RWPE2 (cell line): ENCODE data around the gene TECTA.

Experiments used
- ATAC-seq: fragments of 200-7000 bp; cut with Tn5 transposase; 3 replicates; pipeline ENCODE4 v1.9.1; 2021; ENCODE audit warnings: low read depth
- DNase-seq: peaks from one replicate; pipeline ENCODE4 v3.0.0-alpha.2; 2020; ENCODE audit warnings: low spot score
- H3K27ac ChIP-seq: fragments of 450-650 bp; 2 replicates; pipeline ENCODE4 v1.5.1; 2017; ENCODE audit warnings: mild to moderate bottlenecking; ENCODE audit not compliant: poor library complexity, severe bottlenecking
- H3K27me3 ChIP-seq: fragments of 250-450 bp; sonication (Bioruptor Pico); 2 replicates; pipeline ENCODE4 v1.5.1; 2021; ENCODE audit warnings: mild to moderate bottlenecking, moderate library complexity; ENCODE audit not compliant: insufficient read depth, poor library complexity, severe bottlenecking
- H3K36me3 ChIP-seq: fragments of 250-450 bp; sonication (Bioruptor Pico); 2 replicates; pipeline ENCODE4 v1.5.1; 2020; ENCODE audit warnings: low read depth, mild to moderate bottlenecking, moderate library complexity
- H3K4me1 ChIP-seq: fragments of 250-450 bp; sonication (Bioruptor Pico); 2 replicates; pipeline ENCODE4 v1.5.1; 2021; ENCODE audit warnings: mild to moderate bottlenecking, moderate library complexity; ENCODE audit not compliant: insufficient read depth, poor library complexity, severe bottlenecking
- H3K4me3 ChIP-seq: fragments of 250-450 bp; sonication (Bioruptor Pico); 2 replicates; pipeline ENCODE4 v1.5.1; 2021; ENCODE audit warnings: mild to moderate bottlenecking, moderate library complexity; ENCODE audit not compliant: severe bottlenecking
- H3K9me3 ChIP-seq: fragments of 250-450 bp; sonication (Bioruptor Pico); 2 replicates; pipeline ENCODE4 v1.5.1; 2021; ENCODE audit warnings: mild to moderate bottlenecking, moderate library complexity; ENCODE audit not compliant: severe bottlenecking
- TF ChIP-seq, protein P1 (sequence below): fragments of 450-650 bp; IDR thresholded peaks from one replicate; pipeline ENCODE4 v1.5.1; 2017; ENCODE audit warnings: mild to moderate bottlenecking, moderate library complexity; ENCODE audit not compliant: poor library complexity, severe bottlenecking

TECTA gene, protein sequence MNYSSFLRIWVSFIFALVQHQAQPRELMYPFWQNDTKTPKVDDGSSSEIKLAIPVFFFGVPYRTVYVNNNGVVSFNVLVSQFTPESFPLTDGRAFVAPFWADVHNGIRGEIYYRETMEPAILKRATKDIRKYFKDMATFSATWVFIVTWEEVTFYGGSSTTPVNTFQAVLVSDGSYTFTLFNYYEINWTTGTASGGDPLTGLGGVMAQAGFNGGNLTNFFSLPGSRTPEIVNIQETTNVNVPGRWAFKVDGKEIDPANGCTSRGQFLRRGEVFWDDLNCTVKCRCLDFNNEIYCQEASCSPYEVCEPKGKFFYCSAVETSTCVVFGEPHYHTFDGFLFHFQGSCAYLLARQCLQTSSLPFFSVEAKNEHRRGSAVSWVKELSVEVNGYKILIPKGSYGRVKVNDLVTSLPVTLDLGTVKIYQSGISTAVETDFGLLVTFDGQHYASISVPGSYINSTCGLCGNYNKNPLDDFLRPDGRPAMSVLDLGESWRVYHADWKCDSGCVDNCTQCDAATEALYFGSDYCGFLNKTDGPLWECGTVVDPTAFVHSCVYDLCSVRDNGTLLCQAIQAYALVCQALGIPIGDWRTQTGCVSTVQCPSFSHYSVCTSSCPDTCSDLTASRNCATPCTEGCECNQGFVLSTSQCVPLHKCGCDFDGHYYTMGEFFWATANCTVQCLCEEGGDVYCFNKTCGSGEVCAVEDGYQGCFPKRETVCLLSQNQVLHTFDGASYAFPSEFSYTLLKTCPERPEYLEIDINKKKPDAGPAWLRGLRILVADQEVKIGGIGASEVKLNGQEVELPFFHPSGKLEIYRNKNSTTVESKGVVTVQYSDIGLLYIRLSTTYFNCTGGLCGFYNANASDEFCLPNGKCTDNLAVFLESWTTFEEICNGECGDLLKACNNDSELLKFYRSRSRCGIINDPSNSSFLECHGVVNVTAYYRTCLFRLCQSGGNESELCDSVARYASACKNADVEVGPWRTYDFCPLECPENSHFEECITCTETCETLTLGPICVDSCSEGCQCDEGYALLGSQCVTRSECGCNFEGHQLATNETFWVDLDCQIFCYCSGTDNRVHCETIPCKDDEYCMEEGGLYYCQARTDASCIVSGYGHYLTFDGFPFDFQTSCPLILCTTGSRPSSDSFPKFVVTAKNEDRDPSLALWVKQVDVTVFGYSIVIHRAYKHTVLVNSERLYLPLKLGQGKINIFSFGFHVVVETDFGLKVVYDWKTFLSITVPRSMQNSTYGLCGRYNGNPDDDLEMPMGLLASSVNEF (N-terminal part only)

DNA sequence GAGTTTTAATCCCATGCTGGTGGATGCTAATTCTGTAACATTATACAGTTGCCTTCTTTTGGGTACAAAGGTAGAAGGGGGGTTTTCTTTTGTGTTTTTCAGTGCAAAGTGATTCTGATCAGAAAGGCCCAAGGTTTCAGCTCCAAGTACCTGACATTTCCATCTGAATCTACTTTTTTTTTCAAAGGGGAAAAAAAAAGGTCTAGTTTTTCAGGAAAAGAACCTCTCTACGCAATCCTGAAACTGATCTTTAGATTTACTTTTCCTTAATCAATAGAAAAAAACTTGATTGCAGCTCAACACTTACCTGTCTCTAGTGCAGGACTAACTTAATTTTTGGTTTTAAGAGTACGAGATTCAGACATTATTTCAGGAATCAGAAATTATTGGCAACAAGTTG, at the start of gene TECTA:
TSS of gene TECTA (plus strand) at position 301 of the 400 bp plus-strand sequence. CDS start 1,423 bp downstream, outside the sequence.
- Histone ChIP-seq H3K9me3 (no peaks in the 10 kb centered on the region), H3K27me3 (peaks cover 14% of the 10 kb centered on the region), H3K27ac (no peak within 1 kb of the TSS), H3K36me3 (no peaks in the 10 kb centered on the region), H3K4me3 (no peak within 1 kb of the TSS), H3K4me1 (no peaks in the 10 kb centered on the region)
- DNase-seq (no peak), ATAC-seq (no peak)
- TF ChIP-seq, protein P1, sequence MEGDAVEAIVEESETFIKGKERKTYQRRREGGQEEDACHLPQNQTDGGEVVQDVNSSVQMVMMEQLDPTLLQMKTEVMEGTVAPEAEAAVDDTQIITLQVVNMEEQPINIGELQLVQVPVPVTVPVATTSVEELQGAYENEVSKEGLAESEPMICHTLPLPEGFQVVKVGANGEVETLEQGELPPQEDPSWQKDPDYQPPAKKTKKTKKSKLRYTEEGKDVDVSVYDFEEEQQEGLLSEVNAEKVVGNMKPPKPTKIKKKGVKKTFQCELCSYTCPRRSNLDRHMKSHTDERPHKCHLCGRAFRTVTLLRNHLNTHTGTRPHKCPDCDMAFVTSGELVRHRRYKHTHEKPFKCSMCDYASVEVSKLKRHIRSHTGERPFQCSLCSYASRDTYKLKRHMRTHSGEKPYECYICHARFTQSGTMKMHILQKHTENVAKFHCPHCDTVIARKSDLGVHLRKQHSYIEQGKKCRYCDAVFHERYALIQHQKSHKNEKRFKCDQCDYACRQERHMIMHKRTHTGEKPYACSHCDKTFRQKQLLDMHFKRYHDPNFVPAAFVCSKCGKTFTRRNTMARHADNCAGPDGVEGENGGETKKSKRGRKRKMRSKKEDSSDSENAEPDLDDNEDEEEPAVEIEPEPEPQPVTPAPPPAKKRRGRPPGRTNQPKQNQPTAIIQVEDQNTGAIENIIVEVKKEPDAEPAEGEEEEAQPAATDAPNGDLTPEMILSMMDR, result no peak

DNA sequence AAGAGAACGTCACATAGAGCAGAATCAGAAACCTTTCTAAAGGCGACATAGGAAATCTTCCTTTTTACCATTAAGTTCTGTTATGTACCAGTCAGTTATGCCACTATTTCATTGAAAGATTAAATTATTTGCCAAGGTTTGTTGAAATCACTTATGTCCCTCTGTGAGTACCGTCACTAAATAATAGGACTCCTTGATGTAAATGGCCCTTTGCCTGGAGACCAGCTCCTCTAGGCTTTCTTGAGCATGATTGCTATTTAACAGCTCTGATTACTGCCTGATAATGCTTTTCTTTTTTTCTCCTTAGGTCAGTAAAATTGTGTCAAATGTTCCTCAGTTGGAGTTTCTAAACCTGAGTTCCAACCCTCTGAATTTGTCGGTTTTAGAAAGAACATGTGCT, 47.8 kb upstream of the TECTA start:
- Histone ChIP-seq H3K36me3 (peaks cover 67% of the 10 kb centered on the region), H3K27ac (no peak overlapping the region), H3K4me1 (no peaks in the 10 kb centered on the region), H3K9me3 (no peaks in the 10 kb centered on the region), H3K27me3 (no peaks in the 10 kb centered on the region), H3K4me3 (no peak overlapping the region)
- TF ChIP-seq, protein P1, result no peak
- ATAC-seq, result no peak
- no peak for DNase-seq

DNA sequence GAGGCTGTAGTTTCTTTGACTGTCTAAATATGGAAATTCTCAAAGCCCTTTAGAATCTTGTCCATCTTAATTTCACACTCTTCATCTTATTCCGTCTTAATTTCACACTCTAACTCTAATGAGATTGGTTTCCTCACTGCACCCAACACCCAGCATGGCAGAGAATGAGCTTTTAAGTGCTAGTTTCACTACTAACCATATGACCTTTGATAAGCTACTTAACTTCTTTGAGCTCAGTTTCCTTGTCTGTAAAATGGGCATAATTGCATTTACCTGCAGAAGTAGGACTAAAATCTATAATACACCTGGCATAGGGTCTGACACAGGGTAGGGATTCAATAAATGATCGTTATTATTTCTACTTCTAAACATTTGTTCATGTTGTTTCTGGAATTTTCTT, 46.8 kb upstream of the TECTA start:
- no peaks in the 10 kb centered on the region for H3K4me1 ChIP-seq
- H3K36me3 ChIP-seq, result peaks cover 67% of the 10 kb centered on the region
- TF ChIP-seq, protein P1, result no peak
- no peak overlapping the region for H3K27ac ChIP-seq
- H3K9me3 ChIP-seq, result no peaks in the 10 kb centered on the region
- no peak for DNase-seq
- no peak overlapping the region for H3K4me3 ChIP-seq
- H3K27me3 ChIP-seq, result no peaks in the 10 kb centered on the region
- ATAC-seq, result no peak

DNA sequence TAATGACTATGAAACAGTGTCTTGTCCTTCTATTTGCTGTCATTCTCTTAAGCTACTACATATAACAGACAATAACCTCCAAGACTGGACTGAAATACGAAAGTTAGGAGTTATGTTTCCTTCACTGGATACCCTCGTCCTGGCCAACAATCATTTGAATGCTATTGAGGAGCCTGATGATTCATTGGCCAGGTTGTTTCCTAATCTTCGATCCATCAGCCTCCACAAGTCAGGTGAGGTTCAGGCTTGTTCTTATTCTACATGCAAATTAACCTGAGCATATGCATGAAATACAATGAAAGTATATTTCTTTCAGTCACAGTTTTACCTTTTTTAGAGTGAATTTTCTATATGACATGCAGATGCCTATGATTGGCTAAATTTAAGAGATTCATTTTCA, 46.0 kb upstream of the TECTA start:
- Histone ChIP-seq H3K4me3 (no peak overlapping the region), H3K36me3 (peaks cover 69% of the 10 kb centered on the region), H3K4me1 (no peaks in the 10 kb centered on the region), H3K9me3 (no peaks in the 10 kb centered on the region), H3K27me3 (no peaks in the 10 kb centered on the region), H3K27ac (no peak overlapping the region)
- ATAC-seq (no peak; the same call in 2 of the 3 replicates), DNase-seq (no peak)
- TF ChIP-seq, protein P1, result no peak
